ENCODE measurements around the gene RC3H1.
"Not testable (repeated sequence)": the region's sequence is repeated elsewhere in the genome, so short reads cannot be mapped to it uniquely, and the experiment has no call there.

RC3H1 gene, protein sequence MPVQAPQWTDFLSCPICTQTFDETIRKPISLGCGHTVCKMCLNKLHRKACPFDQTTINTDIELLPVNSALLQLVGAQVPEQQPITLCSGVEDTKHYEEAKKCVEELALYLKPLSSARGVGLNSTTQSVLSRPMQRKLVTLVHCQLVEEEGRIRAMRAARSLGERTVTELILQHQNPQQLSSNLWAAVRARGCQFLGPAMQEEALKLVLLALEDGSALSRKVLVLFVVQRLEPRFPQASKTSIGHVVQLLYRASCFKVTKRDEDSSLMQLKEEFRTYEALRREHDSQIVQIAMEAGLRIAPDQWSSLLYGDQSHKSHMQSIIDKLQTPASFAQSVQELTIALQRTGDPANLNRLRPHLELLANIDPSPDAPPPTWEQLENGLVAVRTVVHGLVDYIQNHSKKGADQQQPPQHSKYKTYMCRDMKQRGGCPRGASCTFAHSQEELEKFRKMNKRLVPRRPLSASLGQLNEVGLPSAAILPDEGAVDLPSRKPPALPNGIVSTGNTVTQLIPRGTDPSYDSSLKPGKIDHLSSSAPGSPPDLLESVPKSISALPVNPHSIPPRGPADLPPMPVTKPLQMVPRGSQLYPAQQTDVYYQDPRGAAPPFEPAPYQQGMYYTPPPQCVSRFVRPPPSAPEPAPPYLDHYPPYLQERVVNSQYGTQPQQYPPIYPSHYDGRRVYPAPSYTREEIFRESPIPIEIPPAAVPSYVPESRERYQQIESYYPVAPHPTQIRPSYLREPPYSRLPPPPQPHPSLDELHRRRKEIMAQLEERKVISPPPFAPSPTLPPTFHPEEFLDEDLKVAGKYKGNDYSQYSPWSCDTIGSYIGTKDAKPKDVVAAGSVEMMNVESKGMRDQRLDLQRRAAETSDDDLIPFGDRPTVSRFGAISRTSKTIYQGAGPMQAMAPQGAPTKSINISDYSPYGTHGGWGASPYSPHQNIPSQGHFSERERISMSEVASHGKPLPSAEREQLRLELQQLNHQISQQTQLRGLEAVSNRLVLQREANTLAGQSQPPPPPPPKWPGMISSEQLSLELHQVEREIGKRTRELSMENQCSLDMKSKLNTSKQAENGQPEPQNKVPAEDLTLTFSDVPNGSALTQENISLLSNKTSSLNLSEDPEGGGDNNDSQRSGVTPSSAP

DNA sequence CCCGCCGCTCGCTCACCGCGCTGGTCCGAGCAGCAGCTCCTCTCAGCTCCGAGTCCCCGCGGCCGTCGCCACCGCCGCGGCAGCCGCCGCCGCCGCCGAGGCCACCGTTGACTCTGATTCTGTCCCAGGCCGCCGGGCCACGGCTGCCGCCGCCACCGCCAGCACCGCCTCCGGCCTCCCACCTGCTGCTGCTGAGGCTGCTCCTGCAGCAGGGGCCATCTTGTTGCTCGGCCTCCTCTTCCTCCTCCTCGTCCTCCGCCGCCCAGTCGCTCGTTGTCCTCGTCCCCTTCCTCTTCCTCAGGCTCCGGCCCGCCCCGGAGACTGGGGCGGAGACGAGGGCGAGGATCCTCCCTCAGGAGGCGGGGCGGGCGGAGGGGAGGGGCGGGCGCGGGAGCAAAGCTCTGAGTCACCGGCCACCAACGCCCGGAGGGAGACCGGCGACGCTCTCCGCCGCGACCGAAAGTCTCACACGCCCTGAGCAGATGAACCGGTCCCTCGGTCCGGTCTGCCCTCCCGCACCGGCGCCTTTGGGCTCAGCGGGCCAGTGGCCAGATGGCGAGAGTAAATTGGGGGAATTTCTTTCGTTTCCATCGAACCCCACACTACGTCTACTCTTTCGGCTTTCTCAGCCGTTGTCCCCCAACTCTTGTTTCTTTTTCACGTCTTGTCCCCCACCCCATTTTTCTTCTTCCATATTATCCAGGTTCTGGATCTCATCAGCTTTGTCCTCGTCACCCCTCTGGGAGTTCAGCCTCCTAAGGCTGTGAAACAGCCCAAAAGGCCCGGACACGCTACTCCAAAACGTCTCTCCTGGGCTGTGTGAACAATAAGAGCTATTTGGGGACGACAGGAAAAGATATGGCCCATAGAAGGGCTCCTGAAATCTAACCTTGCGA lies at the start of gene RC3H1:
TSS of gene RC3H1 (minus strand) at position 278 of the 896 bp plus-strand sequence. CDS start 29,372 bp downstream, outside the sequence.
- peak; percentile 97 for DNase-seq

DNA sequence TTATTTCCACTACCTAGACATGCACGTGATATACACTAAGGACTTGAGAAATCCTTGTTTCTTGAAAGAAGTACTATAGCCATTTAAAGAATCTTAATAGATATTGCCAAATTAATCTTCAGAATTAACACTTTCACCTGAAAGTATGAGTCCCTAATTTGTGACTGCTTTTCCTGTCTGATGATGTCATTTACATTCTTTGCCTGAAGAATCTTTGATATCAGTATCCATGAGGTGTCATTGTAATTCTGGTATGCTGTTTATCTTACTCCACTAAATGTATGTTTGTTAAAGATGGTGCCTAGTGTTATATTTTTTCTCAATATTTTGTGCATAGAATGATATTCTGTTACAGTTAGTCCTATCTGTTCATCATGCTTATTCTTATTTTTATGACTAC lies 48.5 kb upstream of the RC3H1 start:
- no peak for DNase-seq

DNA sequence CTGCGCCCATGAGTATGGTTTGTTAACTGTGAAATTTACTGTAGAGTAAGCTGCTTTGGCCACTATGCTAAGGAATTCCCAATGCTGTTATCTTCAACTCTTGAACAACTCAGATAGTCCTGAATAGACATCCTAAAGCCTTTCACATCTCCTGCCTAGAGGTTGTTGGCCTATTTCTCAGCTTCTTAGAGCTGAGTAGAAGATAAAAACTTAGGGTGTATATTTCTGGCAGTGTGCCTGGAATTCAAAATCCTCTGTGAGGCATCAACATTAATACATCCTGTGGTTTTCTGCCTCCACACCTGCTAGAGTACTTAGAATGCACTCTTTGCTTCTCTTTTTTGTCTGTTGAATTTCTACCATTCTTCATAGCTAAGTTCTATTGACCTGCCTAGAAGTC lies 45.8 kb upstream of the RC3H1 start:
- DNase-seq = peak; percentile 10

DNA sequence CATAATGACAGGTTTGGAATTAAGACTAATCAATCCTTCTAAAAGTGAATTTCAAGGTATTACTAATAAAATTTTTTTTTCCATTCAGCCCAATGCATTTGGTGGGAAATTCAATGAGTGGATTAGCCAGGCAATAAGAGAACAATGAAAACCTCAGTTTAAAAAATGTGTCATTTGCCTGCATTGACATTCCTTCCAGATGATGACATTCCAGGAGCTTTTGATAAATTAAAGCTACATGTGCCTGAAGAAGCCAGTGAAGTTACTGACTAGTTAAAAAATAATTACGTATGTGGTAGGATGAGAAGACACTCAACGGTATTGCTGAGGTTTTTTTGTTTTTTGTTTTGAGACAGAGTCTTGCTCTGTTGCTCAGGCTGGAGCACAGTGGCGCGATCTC lies 37.9 kb upstream of the RC3H1 start:
- DNase-seq = no peak

DNA sequence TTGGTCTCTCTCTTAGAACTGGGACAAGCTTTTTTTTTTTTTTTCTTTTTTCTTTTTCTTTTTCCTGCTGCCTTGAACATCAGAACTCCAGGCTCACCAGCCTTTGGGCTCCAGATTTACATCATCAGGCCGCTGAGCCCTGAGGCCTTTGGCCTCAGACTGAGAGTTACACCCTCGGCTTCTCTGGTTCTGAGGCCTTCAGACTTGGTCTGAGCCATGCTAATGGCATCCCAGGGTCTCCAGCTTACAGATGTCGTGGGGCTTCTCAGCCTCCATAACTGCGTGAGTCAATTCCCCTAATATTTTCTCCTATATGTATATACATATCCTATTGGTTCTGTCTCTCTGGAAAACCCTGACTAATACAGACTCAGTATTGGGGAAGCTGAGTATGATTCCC lies 36.5 kb upstream of the RC3H1 start:
- DNase-seq = no peak

DNA sequence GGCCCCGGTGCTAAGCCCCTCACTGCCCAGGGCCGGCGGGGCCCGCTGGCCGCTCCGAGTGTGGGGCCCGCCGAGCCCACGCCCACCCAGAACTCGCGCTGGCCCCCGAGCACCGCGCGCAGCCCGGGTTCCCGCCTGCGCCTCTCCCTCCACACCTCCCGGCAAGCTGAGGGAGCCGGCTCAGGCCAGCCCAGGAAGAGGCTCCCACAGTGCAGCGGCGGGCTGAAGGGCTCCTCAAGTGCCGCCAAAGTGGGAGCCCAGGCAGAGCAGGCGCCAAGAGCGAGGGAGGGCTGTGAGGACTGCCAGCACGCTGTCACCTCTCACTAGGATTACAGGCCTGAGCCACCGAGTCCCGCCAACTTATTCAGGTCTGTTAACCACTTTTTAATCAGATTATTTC lies 34.5 kb upstream of the RC3H1 start:
- not testable (repeated sequence) for DNase-seq

DNA sequence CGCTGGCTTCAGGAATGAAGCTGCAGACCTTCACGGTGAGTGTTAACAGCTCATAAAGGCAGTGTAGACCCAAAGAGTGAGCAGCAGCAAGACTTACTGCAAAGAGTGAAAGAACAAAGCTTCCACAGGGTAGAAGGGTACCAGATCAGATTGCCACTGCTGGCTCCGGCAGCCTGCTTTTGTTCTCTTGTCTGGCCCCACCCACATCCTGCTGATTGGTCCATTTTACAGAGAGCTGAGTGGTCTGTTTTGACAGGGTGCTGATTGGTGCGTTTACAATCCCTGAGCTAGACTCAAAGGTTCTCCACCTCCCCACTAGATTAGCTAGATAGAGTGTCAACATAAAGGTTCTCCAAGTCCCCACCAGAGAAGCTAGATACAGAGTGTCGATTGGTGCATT lies 33.6 kb upstream of the RC3H1 start:
- DNase-seq = not testable (repeated sequence)

DNA sequence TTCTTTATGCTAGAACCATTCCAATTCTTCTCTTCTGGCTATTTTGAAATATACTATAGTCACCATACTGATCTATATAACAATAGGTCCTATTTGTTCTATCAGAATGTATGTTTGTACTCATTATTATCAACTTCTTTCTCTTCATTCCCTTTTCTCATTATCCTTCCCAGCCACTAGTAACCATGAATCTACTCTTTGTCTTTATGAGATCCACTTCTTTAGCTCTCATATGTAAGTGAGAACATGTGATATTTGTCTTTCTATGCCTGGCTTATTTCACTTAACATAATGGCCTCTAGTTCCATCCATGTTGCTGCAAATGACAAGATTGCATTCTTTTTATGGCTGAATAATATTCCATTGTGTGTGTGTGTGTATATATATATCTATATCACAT lies 31.7 kb upstream of the RC3H1 start:
- DNase-seq = no peak

DNA sequence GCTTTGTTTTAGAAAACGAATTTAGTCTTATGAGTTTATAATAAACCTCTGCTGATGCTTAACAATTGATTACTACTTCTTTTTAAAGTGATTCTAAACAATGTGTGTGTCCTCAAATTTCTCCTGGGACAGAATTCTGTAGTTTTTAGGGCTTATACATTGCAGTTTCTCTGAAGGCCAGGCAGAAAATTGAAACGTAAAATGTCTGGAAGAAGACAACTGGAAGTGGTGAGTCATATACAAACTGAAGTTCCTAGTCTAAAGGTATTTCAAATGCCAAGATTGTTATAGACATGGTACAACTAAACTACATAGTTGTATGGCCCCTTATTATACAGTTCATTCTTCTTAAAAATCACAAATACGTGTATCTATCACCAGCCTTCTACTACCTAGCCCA lies 30.5 kb upstream of the RC3H1 start:
- no peak for DNase-seq

DNA sequence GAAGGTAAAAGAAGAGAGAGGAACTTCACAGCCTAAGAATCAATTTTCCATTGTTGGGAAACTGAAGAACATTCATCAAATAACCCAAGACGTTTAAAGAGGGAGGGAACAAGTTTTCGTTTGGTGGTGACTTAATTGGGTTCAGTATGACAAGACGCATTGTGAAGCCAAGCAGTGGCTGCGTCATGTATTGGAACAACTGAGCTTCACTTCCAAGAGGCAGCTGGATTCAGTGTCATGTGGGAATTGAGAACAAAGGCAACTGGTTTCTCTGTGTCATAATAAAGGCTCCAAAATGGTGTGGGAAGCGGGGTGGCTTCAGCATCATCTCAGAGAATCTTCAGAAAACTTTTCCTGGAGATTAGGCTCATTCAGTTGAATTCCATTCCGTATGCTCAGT lies 29.8 kb upstream of the RC3H1 start:
- DNase-seq = no peak

DNA sequence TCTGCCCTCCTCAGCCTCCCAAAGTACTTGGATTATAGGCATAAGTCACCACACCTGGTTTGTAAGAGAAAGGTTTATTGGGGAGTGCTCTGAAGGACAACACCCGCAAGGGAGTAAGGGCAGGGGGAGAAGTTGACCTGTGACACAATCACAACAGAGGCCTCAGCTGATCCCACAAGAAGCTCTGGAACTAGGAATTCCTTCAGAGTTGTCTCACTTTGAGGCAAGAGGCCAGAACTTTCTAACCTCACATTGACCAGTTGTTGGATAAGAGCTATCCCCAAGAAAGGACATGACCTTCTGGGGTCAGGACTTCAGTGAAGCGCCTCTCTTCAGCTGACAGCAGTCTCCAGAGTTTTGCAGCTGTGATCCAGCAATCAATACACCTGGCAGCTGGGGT lies 27.4 kb upstream of the RC3H1 start:
- DNase-seq = no peak

DNA sequence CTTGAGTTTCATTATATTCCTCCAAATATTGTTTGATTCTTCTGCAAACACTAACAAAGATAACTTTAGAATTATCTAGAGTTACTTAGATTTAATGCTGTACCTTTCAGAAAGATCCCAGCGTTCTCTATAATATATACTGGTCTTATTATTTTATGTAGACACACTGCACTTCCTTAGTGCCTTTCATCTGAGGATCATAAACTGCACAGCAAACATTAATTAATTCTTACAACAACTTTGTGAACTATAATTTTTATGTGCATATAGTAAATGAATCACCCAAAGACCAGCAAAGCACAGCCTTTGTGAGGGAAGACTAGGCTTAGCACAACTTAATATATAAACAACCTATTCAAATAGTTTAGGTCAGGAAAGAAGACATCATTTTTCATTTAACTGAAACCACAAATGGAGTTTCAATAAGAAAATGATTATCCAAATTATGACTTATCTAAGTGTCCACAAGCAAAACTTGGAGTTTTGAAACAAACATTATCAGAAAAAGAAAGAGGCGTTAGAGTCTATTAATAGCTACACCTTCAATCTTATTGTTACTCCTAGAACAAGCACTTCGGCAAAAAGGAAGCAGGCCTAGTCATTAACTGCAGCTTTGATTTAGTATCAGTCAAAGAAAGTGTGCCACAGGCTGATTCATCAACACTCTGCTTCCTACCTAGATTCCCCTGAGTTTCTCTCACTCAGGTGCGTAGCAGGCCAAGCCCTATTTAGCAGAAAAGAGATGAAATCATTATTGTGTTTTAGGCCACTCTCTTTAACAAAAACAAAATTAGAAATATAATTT lies 22.5 kb upstream of the RC3H1 start:
- DNase-seq = peak; percentile 21

DNA sequence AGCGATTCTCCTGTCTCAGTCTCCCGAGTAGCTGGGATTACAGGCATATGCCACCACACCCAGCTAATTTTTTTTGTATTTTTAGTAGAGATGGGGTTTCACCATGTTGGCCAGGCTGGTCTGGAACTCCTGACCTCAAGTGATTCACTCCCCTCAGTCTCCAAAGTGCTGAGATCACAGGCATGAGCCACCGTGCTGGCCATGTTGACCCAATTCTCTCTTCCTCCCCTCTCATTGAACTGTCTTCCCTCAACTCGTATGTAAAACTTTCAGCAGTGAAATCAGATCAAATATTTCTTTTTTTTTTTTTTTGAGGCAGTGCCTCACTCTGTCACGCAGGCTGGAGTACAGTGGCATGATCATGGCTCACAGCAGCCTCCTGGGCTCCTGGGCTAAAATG lies 20.4 kb upstream of the RC3H1 start:
- not testable (repeated sequence) for DNase-seq

DNA sequence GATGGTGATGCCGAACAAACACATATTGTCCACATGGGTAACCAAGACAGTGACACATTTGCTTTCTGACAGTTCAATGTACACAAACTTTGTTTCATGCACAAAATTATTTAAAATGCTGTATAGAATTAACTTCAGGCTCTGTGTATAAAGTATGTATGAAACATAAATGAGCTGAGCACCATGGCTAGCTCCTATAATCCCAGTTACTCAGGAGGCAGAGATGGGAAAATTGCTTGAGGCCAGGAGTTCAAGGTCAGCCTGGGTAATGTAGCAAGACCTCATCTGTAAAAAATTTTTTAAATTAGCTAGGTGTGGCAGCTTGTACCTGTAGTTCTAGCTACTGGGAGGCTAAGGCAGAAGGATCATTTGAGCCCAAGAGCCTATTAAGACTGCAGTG lies 19.2 kb upstream of the RC3H1 start:
- no peak for DNase-seq

DNA sequence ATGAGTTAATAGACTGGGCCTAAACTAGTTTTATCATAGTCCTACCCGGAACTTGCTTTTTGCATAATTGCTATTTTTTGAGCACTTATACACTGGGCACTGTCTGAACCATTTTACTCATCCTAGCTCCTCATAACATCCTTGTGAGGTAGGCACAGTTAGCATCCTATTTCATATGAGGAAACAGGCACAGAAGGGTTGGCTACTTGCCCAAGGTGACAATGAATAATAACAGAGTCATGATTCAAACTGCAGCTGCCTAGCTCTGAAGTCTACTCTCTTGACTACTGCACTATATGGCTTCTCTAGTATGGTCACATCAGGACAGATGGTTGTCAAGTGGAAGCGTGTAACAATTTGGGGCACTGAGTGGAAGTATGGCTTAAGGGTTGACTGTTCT lies 18.2 kb upstream of the RC3H1 start:
- peak; percentile 96 for DNase-seq

DNA sequence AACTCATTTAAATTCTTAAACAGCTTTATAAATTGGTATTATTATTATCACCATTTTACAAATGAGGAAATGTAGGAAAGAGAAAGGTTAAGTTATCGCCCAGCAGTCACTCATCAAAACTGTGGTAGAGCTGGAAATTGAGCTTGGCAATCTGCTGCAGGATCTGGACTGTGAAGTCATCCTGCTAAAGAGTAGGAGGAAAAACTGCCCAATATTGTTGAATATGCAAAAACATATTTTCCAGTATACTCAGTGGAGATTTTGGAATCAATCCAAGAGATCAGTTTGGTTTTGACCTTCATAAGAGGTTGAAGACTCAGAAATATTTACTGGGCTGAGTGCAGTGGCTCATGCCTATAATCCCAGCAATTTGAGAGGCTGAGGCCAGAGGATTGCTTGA lies 16.9 kb upstream of the RC3H1 start:
- DNase-seq = no peak

DNA sequence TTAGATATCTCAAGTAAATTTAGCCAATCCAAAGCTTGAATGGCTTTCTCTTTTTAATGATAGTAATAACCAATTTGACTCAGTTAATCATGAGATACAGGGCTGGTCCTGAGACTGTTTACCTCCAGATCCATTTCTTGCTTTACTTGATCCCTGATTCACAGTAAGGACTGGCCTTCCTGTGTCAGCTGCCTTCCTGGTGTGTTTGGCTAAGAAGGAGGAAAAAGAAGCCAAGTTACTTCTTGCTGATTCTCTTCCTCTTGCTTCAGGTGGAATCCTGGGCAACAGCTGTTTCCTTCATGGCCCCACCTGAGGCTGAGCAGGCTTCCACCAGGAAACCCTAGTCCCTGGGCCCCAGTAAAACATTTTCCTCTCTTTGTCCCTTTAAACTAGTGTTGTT lies 14.6 kb upstream of the RC3H1 start:
- no peak for DNase-seq

DNA sequence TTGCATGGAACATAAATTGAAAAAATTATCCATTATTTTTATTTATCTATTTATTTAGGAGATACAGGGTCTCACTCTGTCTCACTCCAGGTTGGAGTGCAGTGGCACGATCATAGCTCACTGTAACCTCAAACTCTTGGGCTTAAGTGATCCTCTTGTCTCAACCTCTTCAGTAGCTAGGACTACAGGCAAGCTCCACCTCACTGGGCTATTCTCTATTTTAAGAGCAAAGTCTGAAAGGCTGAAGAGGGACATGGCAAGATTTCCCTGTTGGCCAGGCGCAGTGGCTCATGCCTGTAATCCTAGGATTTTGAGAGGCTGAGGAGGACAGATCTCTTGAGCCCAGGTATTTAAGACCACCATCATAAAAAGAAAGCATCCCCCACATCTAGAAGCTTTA lies 14.0 kb upstream of the RC3H1 start:
- no peak for DNase-seq

DNA sequence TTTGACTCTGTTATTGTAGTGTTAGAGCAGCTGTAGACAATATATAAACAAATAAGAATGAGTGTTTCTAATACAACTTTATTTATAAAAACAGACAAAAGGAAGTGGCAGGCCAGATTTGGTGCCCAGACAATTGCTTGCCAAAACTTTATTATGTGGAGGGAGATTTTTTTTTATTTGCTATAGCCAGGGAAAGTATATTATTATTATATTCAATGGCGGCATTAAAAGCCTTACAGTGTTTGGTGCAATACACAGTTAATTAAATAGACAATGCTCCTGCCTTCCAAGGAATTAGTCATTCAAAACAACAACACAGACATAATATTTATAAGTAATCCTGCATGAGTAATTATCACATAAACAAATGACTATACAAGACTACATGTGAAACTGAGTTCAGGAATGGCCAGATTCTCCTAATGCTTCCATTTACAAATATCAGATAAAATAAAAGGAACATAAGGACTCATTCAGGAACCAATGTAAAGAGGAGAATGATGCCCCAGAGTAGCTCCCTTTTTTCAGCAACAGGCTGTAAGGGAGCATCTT lies 10.6 kb upstream of the RC3H1 start:
- DNase-seq = no peak

DNA sequence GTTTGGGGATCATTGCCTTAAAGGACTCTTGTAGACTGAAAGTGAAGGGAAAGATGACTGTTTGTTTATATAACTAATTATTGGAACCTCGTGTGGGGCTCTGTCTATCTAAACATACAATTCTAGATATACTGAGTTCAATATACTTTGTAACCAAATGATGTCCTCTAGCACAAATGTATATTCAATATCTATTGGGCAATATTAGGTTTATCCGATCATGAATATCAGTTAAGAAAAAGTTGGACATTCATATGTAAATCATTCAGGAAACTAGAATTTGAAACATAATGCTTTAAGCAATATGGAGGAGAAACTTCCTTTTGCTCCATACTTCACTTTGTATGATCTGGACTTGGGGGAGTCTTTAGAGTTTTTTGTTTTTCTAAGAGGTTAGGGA lies 8.9 kb upstream of the RC3H1 start:
- DNase-seq = no peak

DNA sequence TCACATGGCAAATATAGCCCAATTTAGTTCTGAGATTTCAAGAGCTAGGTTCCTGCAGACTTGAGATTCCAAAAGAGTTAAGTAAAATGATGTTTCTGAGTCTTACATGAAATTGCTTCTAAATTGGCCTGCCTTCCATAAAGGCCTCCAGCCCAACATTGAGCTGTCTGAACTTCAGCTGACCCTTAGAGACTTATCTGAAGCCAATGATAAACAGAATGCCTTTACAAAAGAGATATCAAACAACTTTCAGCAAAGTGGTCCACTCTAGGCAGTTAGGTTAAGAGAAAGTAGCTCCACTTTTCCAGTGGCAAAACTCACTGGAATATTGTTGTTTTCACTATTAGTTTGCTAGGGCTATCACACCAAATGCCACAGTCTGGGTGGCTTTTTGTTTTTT lies 6.3 kb upstream of the RC3H1 start:
- no peak for DNase-seq
